Measurements from ENCODE around the gene ADGRB3.

- TF ChIP-seq EZH2 (IDR thresholded peaks at IDR 0.05; ENCODE audit: insufficient read depth, poor library complexity, severe bottlenecking) (no peak), EZH2phosphoT487 (IDR thresholded peaks at IDR 0.05; ENCODE audit: insufficient read depth, low read depth) (no peak)
These were observed 644.7 kb downstream of the ADGRB3 start for GRCh38 chr6:69279805-69280204.
